SKM-1 treated with dmso at 0.1 percent for 144 hours (cell line): ENCODE results near the gene SCYGR4.
"Not testable (repeated sequence)": the region's sequence is repeated elsewhere in the genome, so short reads cannot be mapped to it uniquely, and the experiment has no call there.

ENCODE experiments used
- DNase-seq: peaks from one replicate; lab custom pipeline; 2025; ENCODE audit not compliant: unreplicated experiment; lab: John Stamatoyannopoulos, UW

The SCYGR4 gene

GRCh38 chr2:227665189-227665940 lies 48.1 kb downstream of the SCYGR4 start:
- DNase-seq = no peak

GRCh38 chr2:227666631-227667170 lies 49.4 kb downstream of the SCYGR4 start, which contains the start of gene SCYGR5:
Gene SCYGR5 (plus strand): TSS chr2:227666804. CDS start chr2:227666804, 0 bp downstream.
- not testable (repeated sequence) for DNase-seq
